ENCODE measurements around the gene C17orf107. TPM values are rescaled to one million over a fixed set of nuclear protein-coding genes. Genes with fewer than 3 reads are reported as not detected.

C17orf107 gene
- total and polyA plus RNA-seq, 9 of the 15 experiments (the other 6 are each of a cell fraction or from before 2014, with no cell fraction given), result 0.05 to 0.29 (median 0.07) TPM; not detected in 4

GRCh38 chr17:4944554-4945175 is 45.3 kb downstream of the C17orf107 start (continued):
- TF ChIP-seq TRIM24 (IDR thresholded peaks at IDR 0.05), result peak in 1 of 2 experiments; percentile 25; a peak in 1 of 4 replicates
- TF ChIP-seq DIDO1 (tag; IDR thresholded peaks at IDR 0.05; ENCODE audit: low read depth), result no peak
- TF ChIP-seq XRCC5 (IDR thresholded peaks at IDR 0.05; ENCODE audit: low read depth, low read length), result no peak
- no peak for TF ChIP-seq SIRT6 (IDR thresholded peaks at IDR 0.05; ENCODE audit: low read depth, low read length)
- TF ChIP-seq POLR2AphosphoS5 (IDR thresholded peaks at IDR 0.05; ENCODE audit: control insufficient read depth, insufficient read depth, low read depth, low read length), result peak; percentile 48; the same call in 1 of the 2 replicates
- TF ChIP-seq ZBTB7A (IDR thresholded peaks at IDR 0.05; ENCODE audit: borderline replicate concordance, control insufficient read depth, low read depth, low read length), result peak; percentile 33; the same call in 1 of the 2 replicates
- no peak for TF ChIP-seq RERE (CRISPR knock-in tag; IDR thresholded peaks at IDR 0.05; ENCODE audit: borderline replicate concordance)
- no peak for TF ChIP-seq ZNF140 (CRISPR knock-in tag; IDR thresholded peaks at IDR 0.05)
- no peak for TF ChIP-seq ESRRB (CRISPR knock-in tag; IDR thresholded peaks at IDR 0.05; ENCODE audit: borderline replicate concordance)
- peak; percentile 73 for TF ChIP-seq RBFOX2 (IDR thresholded peaks at IDR 0.05; ENCODE audit: low read depth, low read length)
- TF ChIP-seq CBX1 (IDR thresholded peaks at IDR 0.05; ENCODE audit: low read depth), result peak; percentile 29
- TF ChIP-seq HBP1 (CRISPR knock-in tag; IDR thresholded peaks at IDR 0.05), result 0 out of 2 replicates have a peak, but pooled peaks have one; percentile 16
- TF ChIP-seq MECOM (CRISPR knock-in tag; IDR thresholded peaks at IDR 0.05), result no peak
- TF ChIP-seq, protein P1, sequence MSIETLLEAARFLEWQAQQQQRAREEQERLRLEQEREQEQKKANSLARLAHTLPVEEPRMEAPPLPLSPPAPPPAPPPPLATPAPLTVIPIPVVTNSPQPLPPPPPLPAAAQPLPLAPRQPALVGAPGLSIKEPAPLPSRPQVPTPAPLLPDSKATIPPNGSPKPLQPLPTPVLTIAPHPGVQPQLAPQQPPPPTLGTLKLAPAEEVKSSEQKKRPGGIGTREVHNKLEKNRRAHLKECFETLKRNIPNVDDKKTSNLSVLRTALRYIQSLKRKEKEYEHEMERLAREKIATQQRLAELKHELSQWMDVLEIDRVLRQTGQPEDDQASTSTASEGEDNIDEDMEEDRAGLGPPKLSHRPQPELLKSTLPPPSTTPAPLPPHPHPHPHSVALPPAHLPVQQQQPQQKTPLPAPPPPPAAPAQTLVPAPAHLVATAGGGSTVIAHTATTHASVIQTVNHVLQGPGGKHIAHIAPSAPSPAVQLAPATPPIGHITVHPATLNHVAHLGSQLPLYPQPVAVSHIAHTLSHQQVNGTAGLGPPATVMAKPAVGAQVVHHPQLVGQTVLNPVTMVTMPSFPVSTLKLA (conservative IDR thresholded peaks at IDR 0.05), result no peak
- no peak for TF ChIP-seq KLF1 (tag; IDR thresholded peaks at IDR 0.05)
- TF ChIP-seq RBM22 (IDR thresholded peaks at IDR 0.05; ENCODE audit: low read depth, low read length, poor library complexity, severe bottlenecking), result peak; percentile 94
- TF ChIP-seq POLR2B (IDR thresholded peaks at IDR 0.05; ENCODE audit: low read depth, partially characterized antibody), result peak; percentile 79
- TF ChIP-seq ZBTB1 (CRISPR knock-in tag; IDR thresholded peaks at IDR 0.05; ENCODE audit: borderline replicate concordance, low read depth), result 0 out of 2 replicates have a peak, but pooled peaks have one; percentile 20
- TF ChIP-seq GABPB1 (CRISPR knock-in tag; IDR thresholded peaks at IDR 0.05), result 0 out of 2 replicates have a peak, but pooled peaks have one; percentile 42
- TF ChIP-seq LEF1 (IDR thresholded peaks at IDR 0.05), result no peak
